ENCODE data around the gene HOXB4. TPM values are rescaled to one million over a fixed set of nuclear protein-coding genes. Genes with fewer than 3 reads are reported as not detected.

Gene HOXB4
- total RNA-seq, 1 donor from 2014 or later = 6.5 TPM

GRCh38 chr17:48551596-48552465 lies 26.3 kb downstream of the HOXB4 start:
- H3K27ac Mint-ChIP-seq (ENCODE audit: unreplicated experiment) = no peak overlapping the region
- peak overlapping the region; percentile 74 for H3K4me3 Mint-ChIP-seq (ENCODE audit: unreplicated experiment)
- peaks cover 29% of the 10 kb centered on the region for H3K27me3 Mint-ChIP-seq (ENCODE audit: unreplicated experiment)
- no peak for TF ChIP-seq CTCF (IDR thresholded peaks at IDR 0.05; ENCODE audit: unreplicated experiment)
- H3K4me1 Mint-ChIP-seq (ENCODE audit: unreplicated experiment) = peaks cover 53% of the 10 kb centered on the region
- no peaks in the 10 kb centered on the region for H3K9me3 Mint-ChIP-seq (ENCODE audit: unreplicated experiment)
- no peak for DNase-seq (ENCODE audit: low spot score)
- peaks cover 23% of the 10 kb centered on the region for H3K36me3 Mint-ChIP-seq (ENCODE audit: low read depth, unreplicated experiment)

GRCh38 chr17:48551214-48551555 lies 27.0 kb downstream of the HOXB4 start:
- H3K4me1 Mint-ChIP-seq (ENCODE audit: unreplicated experiment) = peaks cover 53% of the 10 kb centered on the region
- DNase-seq (ENCODE audit: low spot score) = no peak
- peaks cover 27% of the 10 kb centered on the region for H3K27me3 Mint-ChIP-seq (ENCODE audit: unreplicated experiment)
- H3K36me3 Mint-ChIP-seq (ENCODE audit: low read depth, unreplicated experiment) = peaks cover 24% of the 10 kb centered on the region
- no peak for TF ChIP-seq CTCF (IDR thresholded peaks at IDR 0.05; ENCODE audit: unreplicated experiment)
- no peak overlapping the region for H3K4me3 Mint-ChIP-seq (ENCODE audit: unreplicated experiment)
- no peaks in the 10 kb centered on the region for H3K9me3 Mint-ChIP-seq (ENCODE audit: unreplicated experiment)
- no peak overlapping the region for H3K27ac Mint-ChIP-seq (ENCODE audit: unreplicated experiment)

- Mint-ChIP-seq H3K36me3 (ENCODE audit: low read depth, unreplicated experiment) (peaks cover 27% of the 10 kb centered on the region), H3K27me3 (ENCODE audit: unreplicated experiment) (peaks cover 27% of the 10 kb centered on the region), H3K4me1 (ENCODE audit: unreplicated experiment) (peaks cover 53% of the 10 kb centered on the region), H3K4me3 (ENCODE audit: unreplicated experiment) (no peak overlapping the region), H3K27ac (ENCODE audit: unreplicated experiment) (no peak overlapping the region), H3K9me3 (ENCODE audit: unreplicated experiment) (no peaks in the 10 kb centered on the region)
- DNase-seq (ENCODE audit: low spot score) = no peak
- peak; percentile 56 for TF ChIP-seq CTCF (IDR thresholded peaks at IDR 0.05; ENCODE audit: unreplicated experiment)
Observed at GRCh38 chr17:48550502-48551213, 27.5 kb downstream of the HOXB4 start.

- TF ChIP-seq CTCF (IDR thresholded peaks at IDR 0.05; ENCODE audit: unreplicated experiment) = no peak
- no peaks in the 10 kb centered on the region for H3K9me3 Mint-ChIP-seq (ENCODE audit: unreplicated experiment)
- H3K4me1 Mint-ChIP-seq (ENCODE audit: unreplicated experiment) = peaks cover 56% of the 10 kb centered on the region
- H3K36me3 Mint-ChIP-seq (ENCODE audit: low read depth, unreplicated experiment) = peaks cover 23% of the 10 kb centered on the region
- peaks cover 27% of the 10 kb centered on the region for H3K27me3 Mint-ChIP-seq (ENCODE audit: unreplicated experiment)
- H3K4me3 Mint-ChIP-seq (ENCODE audit: unreplicated experiment) = peak overlapping the region; percentile 37
- H3K27ac Mint-ChIP-seq (ENCODE audit: unreplicated experiment) = no peak overlapping the region
- DNase-seq (ENCODE audit: low spot score) = no peak
Observed at GRCh38 chr17:48549914-48550501, 28.1 kb downstream of the HOXB4 start.

Measured in endothelial cell (in vitro differentiated cells).